Fibroblast of mammary gland (primary cell): ENCODE results near the gene RBM44.
"Not testable (repeated sequence)": the region's sequence is repeated elsewhere in the genome, so short reads cannot be mapped to it uniquely, and the experiment has no call there.

Source experiments
- DNase-seq: peaks from one replicate; pipeline ENCODE4 v3.0.0-alpha.2; 2010; ENCODE audit warnings: low read depth
- H3K4me3 ChIP-seq: 2 replicates; pipeline ENCODE4 v1.5.1; 2011; ENCODE audit warnings: low read depth, mild to moderate bottlenecking, low read length, moderate library complexity; ENCODE audit not compliant: control insufficient read depth
- TF ChIP-seq, protein P1 (sequence below): conservative IDR thresholded peaks from 2 replicates; pipeline ENCODE4 v1.5.1; 2011; ENCODE audit warnings: low read depth, low read length, inconsistent platforms; ENCODE audit not compliant: control insufficient read depth, insufficient read depth

Gene RBM44

DNA sequence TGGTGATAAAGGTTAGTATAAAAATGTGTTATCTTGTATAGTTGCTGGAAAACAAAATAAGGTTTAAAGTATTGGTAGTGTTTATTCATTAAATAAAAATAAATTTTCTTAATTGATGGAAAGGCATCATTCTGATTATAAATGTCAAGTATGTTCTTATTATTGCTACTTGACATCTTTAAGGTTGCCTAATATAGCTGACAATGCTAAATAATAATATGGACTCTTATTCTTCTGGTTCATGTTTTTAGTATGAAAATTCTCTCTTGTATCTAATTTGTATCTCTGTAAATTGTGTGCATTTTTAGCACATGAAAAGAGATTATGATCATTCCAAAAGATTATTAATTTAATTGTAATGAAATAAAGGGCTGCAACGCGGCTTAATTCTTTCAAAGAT, 25.0 kb downstream of the RBM44 start:
- TF ChIP-seq, protein P1, sequence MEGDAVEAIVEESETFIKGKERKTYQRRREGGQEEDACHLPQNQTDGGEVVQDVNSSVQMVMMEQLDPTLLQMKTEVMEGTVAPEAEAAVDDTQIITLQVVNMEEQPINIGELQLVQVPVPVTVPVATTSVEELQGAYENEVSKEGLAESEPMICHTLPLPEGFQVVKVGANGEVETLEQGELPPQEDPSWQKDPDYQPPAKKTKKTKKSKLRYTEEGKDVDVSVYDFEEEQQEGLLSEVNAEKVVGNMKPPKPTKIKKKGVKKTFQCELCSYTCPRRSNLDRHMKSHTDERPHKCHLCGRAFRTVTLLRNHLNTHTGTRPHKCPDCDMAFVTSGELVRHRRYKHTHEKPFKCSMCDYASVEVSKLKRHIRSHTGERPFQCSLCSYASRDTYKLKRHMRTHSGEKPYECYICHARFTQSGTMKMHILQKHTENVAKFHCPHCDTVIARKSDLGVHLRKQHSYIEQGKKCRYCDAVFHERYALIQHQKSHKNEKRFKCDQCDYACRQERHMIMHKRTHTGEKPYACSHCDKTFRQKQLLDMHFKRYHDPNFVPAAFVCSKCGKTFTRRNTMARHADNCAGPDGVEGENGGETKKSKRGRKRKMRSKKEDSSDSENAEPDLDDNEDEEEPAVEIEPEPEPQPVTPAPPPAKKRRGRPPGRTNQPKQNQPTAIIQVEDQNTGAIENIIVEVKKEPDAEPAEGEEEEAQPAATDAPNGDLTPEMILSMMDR = no peak
- no peak for DNase-seq
- H3K4me3 ChIP-seq = no peak overlapping the region

DNA sequence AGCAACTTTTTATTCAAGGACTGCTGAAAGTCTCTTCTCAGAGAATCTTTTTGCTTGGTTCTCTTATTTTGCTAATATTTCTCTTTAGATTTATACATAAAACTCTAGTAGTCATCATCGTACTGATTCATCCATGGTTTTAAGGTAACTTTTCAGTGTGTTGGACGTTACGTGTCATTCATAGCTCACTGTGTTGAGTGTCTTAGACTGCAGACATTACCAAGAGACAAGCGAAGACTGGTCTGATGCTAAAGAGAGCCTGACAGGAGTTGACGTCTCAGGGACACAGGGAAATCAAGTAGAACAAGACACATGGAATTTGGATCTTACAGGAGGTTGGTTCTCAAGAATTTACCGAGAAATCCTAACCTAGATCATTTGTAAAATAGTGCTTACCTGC, 25.5 kb downstream of the RBM44 start:
- no peak for DNase-seq
- TF ChIP-seq, protein P1 = no peak
- no peak overlapping the region for H3K4me3 ChIP-seq

DNA sequence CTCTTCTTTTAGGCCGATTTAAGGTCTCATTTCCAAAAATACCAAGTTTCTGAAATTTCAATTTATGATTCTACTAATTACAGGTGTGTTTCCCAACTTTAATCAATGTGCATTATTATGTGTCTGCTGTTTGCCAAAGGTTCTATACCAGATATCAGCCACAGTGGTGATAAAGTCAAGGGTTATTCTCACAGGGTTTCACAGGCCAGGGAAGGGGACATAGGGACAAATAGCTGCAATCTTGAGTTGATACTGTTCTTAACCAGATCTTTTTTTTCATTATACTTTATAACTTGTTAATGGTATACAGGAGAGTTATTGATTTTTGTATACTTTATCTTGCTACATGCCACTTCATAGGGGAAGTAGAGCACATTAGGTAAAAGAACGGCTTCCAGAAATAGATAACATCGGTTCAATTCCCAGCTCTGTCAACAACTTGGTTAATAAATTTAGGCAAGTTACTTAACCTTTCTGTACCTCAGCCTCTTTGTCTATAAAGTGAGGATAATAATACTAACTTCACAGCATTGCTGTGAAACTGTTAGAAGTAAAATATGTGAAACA, 28.9 kb downstream of the RBM44 start:
- TF ChIP-seq, protein P1 = no peak
- DNase-seq = no peak
- H3K4me3 ChIP-seq = no peak overlapping the region

DNA sequence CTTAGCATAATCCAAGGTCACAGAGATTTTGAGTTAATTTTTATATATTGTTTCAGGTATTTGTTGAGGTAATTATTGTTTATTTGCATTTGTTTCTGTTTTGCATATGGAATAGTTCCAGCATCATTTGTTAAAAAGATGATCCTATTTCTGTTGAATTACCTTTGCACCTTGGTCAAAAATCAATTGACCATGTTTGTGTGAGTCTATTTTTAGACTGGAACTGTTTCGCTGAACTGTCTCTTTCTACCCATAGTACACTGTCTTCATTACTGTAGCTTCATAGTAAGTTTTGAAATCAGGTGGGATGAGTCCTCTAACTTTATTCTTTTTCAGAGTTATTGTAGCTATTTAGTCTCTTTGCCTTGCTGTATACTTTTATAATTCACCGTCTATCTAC, 31.9 kb downstream of the RBM44 start:
- no peak for DNase-seq
- H3K4me3 ChIP-seq = no peak overlapping the region
- TF ChIP-seq, protein P1 = no peak

DNA sequence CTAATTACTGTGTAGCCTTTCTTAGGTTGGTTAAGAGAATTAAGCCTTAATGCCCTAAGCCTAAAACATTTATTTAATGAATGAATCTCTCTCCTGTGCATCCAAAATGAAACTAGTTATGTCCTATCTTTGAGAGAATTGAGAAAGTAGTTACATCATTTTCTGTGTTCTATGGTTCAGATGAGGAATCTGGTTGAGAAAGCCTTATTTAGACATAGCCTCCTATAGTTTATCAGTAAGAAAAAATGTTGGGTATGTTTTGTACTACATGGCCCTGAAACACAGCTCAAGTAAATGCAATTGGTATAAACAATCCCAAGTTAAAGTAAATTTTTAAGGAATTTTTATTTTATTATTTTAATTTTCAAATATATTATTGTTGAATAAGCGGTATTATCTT, 35.0 kb downstream of the RBM44 start:
- TF ChIP-seq, protein P1 = no peak
- H3K4me3 ChIP-seq = no peak overlapping the region
- DNase-seq = peak; percentile 1

DNA sequence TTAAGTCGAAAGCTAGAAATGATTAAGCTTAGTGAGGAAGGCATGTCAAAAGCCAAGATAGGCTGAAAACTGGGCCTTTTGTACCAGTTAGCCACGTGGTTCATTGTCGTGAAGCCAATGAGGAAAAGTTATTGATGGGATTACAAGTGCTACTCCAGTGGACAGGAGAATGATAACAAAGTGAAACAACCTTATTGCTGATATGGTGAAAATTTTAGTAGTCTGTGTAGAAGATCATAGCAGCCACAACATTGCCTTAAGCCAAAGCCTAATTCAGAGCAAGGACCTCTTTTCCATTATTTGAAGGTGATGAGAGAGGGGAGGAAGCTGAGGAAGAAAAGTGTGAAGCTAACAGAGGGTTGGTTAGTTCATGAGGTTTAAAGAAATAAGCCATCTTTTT, 36.8 kb downstream of the RBM44 start:
- DNase-seq = no peak
- TF ChIP-seq, protein P1 = no peak
- H3K4me3 ChIP-seq = no peak overlapping the region

DNA sequence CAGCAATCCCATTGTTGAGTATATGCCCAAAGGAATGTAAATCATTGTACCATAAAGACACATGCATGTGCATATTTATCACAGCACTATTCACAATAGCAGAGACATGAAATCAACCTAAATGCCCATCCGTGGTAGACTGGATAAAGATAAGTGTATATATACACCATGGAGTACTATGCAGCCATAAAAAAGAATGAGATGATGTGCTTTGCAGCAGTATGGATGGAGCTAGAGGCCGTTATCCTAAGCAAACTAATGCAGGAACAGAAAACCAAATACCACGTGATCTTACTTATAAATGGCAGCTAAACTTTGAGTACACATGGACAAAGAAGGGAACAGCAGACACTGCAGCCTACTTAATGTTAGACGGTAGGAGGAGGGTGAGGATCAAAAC, 42.5 kb downstream of the RBM44 start:
- DNase-seq = no peak
- TF ChIP-seq, protein P1 = no peak
- no peak overlapping the region for H3K4me3 ChIP-seq

DNA sequence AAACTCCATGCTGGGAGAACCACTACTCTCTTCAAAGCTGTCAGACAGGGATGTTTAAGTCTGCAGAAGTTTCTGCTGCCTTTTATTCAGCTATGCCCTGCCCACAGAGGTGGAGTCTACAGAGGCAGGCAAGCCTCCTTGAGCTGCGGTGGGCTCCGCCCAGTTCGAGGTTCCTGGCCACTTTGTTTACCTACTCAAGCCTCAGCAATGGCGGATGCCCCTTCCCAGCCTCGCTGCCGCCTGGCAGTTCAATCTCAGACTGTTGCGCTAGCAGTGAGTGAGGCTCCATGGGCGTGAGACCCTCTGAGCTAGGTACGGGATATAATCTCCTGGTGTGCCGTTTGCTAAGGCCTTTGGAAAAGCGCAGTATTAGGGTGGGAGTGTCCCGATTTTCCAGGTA, 50.4 kb downstream of the RBM44 start:
- not testable (repeated sequence) for H3K4me3 ChIP-seq, DNase-seq
